SK-N-SH (cell line): ENCODE data around the gene DNAH6.

ENCODE experiments used
- EP300 ChIP-seq, 2 experiments: IDR thresholded peaks; 2 replicates each; pipeline versions ENCODE4 v1.4.0 to v1.6.1; 2012; ENCODE audit warnings: borderline replicate concordance in 1 of 2, low read depth in 1 of 2, low read length in 1 of 2
- REST ChIP-seq: IDR thresholded peaks from 2 replicates; pipeline ENCODE4 v1.6.1; 2012; ENCODE audit warnings: mild to moderate bottlenecking, low read depth, low read length, moderate library complexity

GRCh38 chr2:84526562-84526961, 10.3 kb downstream of the DNAH6 start:
- TF ChIP-seq EP300 (IDR thresholded peaks at IDR 0.05; ENCODE audit: borderline replicate concordance in 1 of 2, low read depth in 1 of 2, low read length in 1 of 2) (no peak), REST (no peak)
